ENCODE results near the gene NPDC1.

DNA sequence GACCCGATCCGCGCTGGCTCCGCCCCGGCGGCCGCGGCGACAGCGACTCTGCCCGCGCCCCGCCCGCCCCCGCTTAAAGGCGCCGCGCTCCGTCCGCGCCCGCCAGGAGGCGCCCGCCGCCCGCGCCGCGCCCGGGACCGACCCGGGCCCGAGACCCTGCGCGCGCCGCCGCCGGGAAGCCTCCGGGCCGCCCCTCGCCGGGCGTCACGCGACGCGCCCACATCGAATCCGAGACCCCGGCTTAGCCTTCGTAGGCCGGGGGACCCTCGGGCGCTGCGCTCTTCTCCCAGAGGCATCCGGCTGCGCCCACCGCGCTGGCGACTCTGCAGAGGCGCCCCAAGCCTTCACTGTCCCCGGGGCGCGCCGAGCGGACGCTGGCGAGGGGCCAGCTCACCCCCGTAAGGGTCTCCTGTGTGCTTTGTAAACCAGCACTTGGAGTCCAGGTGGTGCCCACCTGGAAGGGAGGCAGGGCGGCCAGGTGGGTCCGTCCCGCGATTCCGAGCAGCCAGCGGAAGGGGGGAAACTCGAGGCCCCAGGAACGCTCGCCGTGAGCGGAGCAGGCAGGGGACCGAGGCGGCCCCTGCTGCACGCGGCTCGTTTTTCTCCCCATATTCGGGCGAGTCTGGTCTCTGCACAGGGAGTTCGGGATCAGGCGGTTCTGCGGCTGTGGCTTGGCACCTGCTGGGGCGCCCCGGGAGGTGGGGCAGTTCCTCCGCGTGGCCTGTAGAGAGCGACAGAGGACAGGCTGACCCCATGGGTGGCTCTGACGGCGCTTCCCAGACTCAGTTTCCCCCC is 17.5 kb downstream of the NPDC1 start:
- no peak for TF ChIP-seq POLR2A (IDR thresholded peaks at IDR 0.05; ENCODE audit: low read length)
- no peak for TF ChIP-seq GATA1 (IDR thresholded peaks at IDR 0.05; ENCODE audit: low read depth, low read length)
